Immature natural killer cell (primary cell): Measurements from ENCODE around the gene MUC2. TPM values are rescaled to one million over a fixed set of nuclear protein-coding genes. Genes with fewer than 3 reads are reported as not detected.

ENCODE experiments used
- DNase-seq, 3 donors: peaks; one replicate each; pipeline ENCODE4 v3.0.0; 2022; ENCODE audit warnings: mixed read lengths in 1 of 3
- H3K27ac Mint-ChIP-seq, 6 donors: one replicate each; pipeline ENCODE4 v1.8.0; 2020; ENCODE audit warnings: mixed read lengths in 6 of 6, mild to moderate bottlenecking in 5 of 6, inconsistent platforms in 4 of 6, moderate library complexity in 3 of 6
- H3K27me3 Mint-ChIP-seq, 3 donors: one replicate each; pipeline ENCODE4 v1.8.0; 2020 to 2021; ENCODE audit warnings: low read depth in 3 of 3, mild to moderate bottlenecking in 3 of 3, mixed read lengths in 3 of 3, moderate library complexity in 3 of 3, inconsistent platforms in 1 of 3
- H3K36me3 Mint-ChIP-seq, 3 donors: one replicate each; pipeline ENCODE4 v1.8.0; 2020; ENCODE audit warnings: mixed read lengths in 3 of 3, inconsistent platforms in 2 of 3, mild to moderate bottlenecking in 2 of 3
- H3K4me1 Mint-ChIP-seq, 2 donors: one replicate each; pipeline ENCODE4 v1.8.0; 2020; ENCODE audit warnings: inconsistent platforms in 2 of 2, mild to moderate bottlenecking in 2 of 2, mixed read lengths in 2 of 2, moderate library complexity in 1 of 2
- H3K4me3 Mint-ChIP-seq, 5 donors: one replicate each; pipeline ENCODE4 v1.8.0; 2020; ENCODE audit warnings: mild to moderate bottlenecking in 5 of 5, mixed read lengths in 5 of 5, inconsistent platforms in 3 of 5, moderate library complexity in 3 of 5
- H3K9me3 Mint-ChIP-seq, 6 donors: one replicate each; pipeline ENCODE4 v1.8.0; 2020; ENCODE audit warnings: mild to moderate bottlenecking in 6 of 6, mixed read lengths in 6 of 6, inconsistent platforms in 4 of 6, moderate library complexity in 3 of 6
- polyA plus RNA-seq, 3 donors: library from polyadenylated mRNA; unstranded; fragments of 300-500 nt; fragmentation: Illumina TruSeq; gene quantifications; one replicate each; pipeline ENCODE4 v1.2.3, GENCODE V29; 2021

The MUC2 gene
- polyA plus RNA-seq, 3 donors from 2014 or later: not detected

GRCh38 chr11:1087961-1088926, 13.6 kb downstream of the MUC2 start:
- no peak overlapping the region for H3K4me3 Mint-ChIP-seq
- H3K27me3 Mint-ChIP-seq: peaks cover 0 to 2% (median 2%) of the 10 kb centered on the region in 3 donors
- no peak overlapping the region for H3K27ac Mint-ChIP-seq
- no peak for DNase-seq
- peaks cover 0 to 4% of the 10 kb centered on the region in 2 donors for H3K4me1 Mint-ChIP-seq
- no peaks in the 10 kb centered on the region for H3K36me3 Mint-ChIP-seq
- H3K9me3 Mint-ChIP-seq: no peaks in the 10 kb centered on the region

GRCh38 chr11:1088927-1089737, 14.5 kb downstream of the MUC2 start:
- no peaks in the 10 kb centered on the region for H3K36me3 Mint-ChIP-seq
- H3K4me3 Mint-ChIP-seq: no peak overlapping the region
- H3K27me3 Mint-ChIP-seq: peaks cover 0 to 2% (median 2%) of the 10 kb centered on the region in 3 donors
- peaks cover 0 to 4% of the 10 kb centered on the region in 2 donors for H3K4me1 Mint-ChIP-seq
- H3K27ac Mint-ChIP-seq: no peak overlapping the region
- no peaks in the 10 kb centered on the region for H3K9me3 Mint-ChIP-seq
- no peak for DNase-seq

GRCh38 chr11:1089738-1090599, 15.3 kb downstream of the MUC2 start:
- no peak for DNase-seq
- Mint-ChIP-seq H3K9me3 (peaks cover 0 to 1% (median 0%) of the 10 kb centered on the region in 6 donors), H3K27ac (no peak overlapping the region), H3K4me1 (peaks cover 0 to 5% of the 10 kb centered on the region in 2 donors), H3K27me3 (peaks cover 0 to 2% (median 2%) of the 10 kb centered on the region in 3 donors), H3K4me3 (no peak overlapping the region), H3K36me3 (no peaks in the 10 kb centered on the region)

GRCh38 chr11:1090600-1091331, 16.1 kb downstream of the MUC2 start:
- H3K27me3 Mint-ChIP-seq: peaks cover 0 to 2% (median 2%) of the 10 kb centered on the region in 3 donors
- no peaks in the 10 kb centered on the region for H3K36me3 Mint-ChIP-seq
- H3K9me3 Mint-ChIP-seq: peaks cover 0 to 3% (median 0%) of the 10 kb centered on the region in 6 donors
- peaks cover 0 to 6% of the 10 kb centered on the region in 2 donors for H3K4me1 Mint-ChIP-seq
- no peak overlapping the region for H3K4me3 Mint-ChIP-seq
- peak overlapping the region in 1 of 6 donors; percentile 6 for H3K27ac Mint-ChIP-seq
- no peak for DNase-seq

GRCh38 chr11:1091332-1092083, 16.8 kb downstream of the MUC2 start:
- no peaks in the 10 kb centered on the region for H3K36me3 Mint-ChIP-seq
- H3K27ac Mint-ChIP-seq: peak overlapping the region in 1 of 6 donors; percentile 6
- H3K4me3 Mint-ChIP-seq: peak overlapping the region in 1 of 5 donors; percentile 21
- no peak for DNase-seq
- peaks cover 0 to 2% (median 2%) of the 10 kb centered on the region in 3 donors for H3K27me3 Mint-ChIP-seq
- H3K9me3 Mint-ChIP-seq: peaks cover 0 to 3% (median 0%) of the 10 kb centered on the region in 6 donors
- peaks cover 0 to 6% of the 10 kb centered on the region in 2 donors for H3K4me1 Mint-ChIP-seq

GRCh38 chr11:1092145-1092670, 17.5 kb downstream of the MUC2 start:
- no peak for DNase-seq
- Mint-ChIP-seq H3K36me3 (no peaks in the 10 kb centered on the region), H3K4me3 (no peak overlapping the region), H3K27me3 (peaks cover 0 to 2% (median 2%) of the 10 kb centered on the region in 3 donors), H3K4me1 (peaks cover 0 to 6% of the 10 kb centered on the region in 2 donors), H3K27ac (no peak overlapping the region), H3K9me3 (peaks cover 0 to 3% (median 0%) of the 10 kb centered on the region in 6 donors)

- H3K27ac Mint-ChIP-seq: no peak overlapping the region
- H3K36me3 Mint-ChIP-seq: no peaks in the 10 kb centered on the region
- peaks cover 0 to 3% (median 0%) of the 10 kb centered on the region in 6 donors for H3K9me3 Mint-ChIP-seq
- no peak overlapping the region for H3K4me3 Mint-ChIP-seq
- no peak for DNase-seq
- H3K27me3 Mint-ChIP-seq: peaks cover 0 to 2% (median 2%) of the 10 kb centered on the region in 3 donors
- peaks cover 0 to 6% of the 10 kb centered on the region in 2 donors for H3K4me1 Mint-ChIP-seq
These were observed 18.2 kb downstream of the MUC2 start for GRCh38 chr11:1092919-1093318.

GRCh38 chr11:1099519-1100355, 25.1 kb downstream of the MUC2 start:
- no peak overlapping the region for H3K4me3 Mint-ChIP-seq
- H3K4me1 Mint-ChIP-seq: peaks cover 0 to 2% of the 10 kb centered on the region in 2 donors
- no peaks in the 10 kb centered on the region for H3K36me3 Mint-ChIP-seq
- DNase-seq: no peak
- no peak overlapping the region for H3K27ac Mint-ChIP-seq
- no peaks in the 10 kb centered on the region for H3K27me3 Mint-ChIP-seq
- H3K9me3 Mint-ChIP-seq: peaks cover 0 to 3% (median 0%) of the 10 kb centered on the region in 6 donors

- Mint-ChIP-seq H3K36me3 (no peaks in the 10 kb centered on the region), H3K27me3 (no peaks in the 10 kb centered on the region), H3K9me3 (no peaks in the 10 kb centered on the region), H3K4me3 (no peak overlapping the region), H3K4me1 (no peaks in the 10 kb centered on the region), H3K27ac (no peak overlapping the region)
- no peak for DNase-seq
These were observed 26.0 kb downstream of the MUC2 start for GRCh38 chr11:1100417-1101245.

GRCh38 chr11:1101318-1102089, 26.8 kb downstream of the MUC2 start:
- Mint-ChIP-seq H3K36me3 (no peaks in the 10 kb centered on the region), H3K9me3 (no peaks in the 10 kb centered on the region), H3K27ac (no peak overlapping the region), H3K4me1 (no peaks in the 10 kb centered on the region), H3K27me3 (peaks cover 0 to 2% (median 0%) of the 10 kb centered on the region in 3 donors), H3K4me3 (no peak overlapping the region)
- no peak for DNase-seq
